Hepatic stellate cell (primary cell): ENCODE results near the gene BMP2K.

Experiments
- DNase-seq: peaks from one replicate; pipeline ENCODE4 v3.0.0; 2011; ENCODE audit warnings: low spot score

Gene BMP2K

GRCh38 chr4:78776079-78776728, at the start of gene BMP2K:
TSS of gene BMP2K (plus strand) at chr4:78776350. CDS start at chr4:78776544, 194 bp downstream.
- DNase-seq: peak; percentile 79

DNA sequence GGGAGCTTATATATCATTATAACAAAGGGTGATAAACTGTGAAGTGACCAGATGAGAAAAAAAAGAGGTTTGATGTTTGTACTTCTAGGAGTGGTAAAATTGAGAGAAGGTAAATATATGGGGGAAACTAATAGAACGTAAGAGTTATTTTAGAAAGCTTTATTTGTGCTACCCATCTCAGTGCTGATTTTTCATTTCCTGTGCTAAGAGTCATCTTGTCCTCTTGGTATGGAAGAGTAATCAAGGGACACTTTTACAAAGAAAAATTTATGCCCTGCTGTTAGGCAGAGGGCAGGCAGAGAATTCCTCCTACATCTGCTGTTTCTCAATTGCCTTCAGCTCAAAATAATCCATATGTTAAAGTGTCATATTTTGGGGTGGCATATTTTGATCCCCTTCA, 49.6 kb upstream of the BMP2K start:
- DNase-seq: no peak

DNA sequence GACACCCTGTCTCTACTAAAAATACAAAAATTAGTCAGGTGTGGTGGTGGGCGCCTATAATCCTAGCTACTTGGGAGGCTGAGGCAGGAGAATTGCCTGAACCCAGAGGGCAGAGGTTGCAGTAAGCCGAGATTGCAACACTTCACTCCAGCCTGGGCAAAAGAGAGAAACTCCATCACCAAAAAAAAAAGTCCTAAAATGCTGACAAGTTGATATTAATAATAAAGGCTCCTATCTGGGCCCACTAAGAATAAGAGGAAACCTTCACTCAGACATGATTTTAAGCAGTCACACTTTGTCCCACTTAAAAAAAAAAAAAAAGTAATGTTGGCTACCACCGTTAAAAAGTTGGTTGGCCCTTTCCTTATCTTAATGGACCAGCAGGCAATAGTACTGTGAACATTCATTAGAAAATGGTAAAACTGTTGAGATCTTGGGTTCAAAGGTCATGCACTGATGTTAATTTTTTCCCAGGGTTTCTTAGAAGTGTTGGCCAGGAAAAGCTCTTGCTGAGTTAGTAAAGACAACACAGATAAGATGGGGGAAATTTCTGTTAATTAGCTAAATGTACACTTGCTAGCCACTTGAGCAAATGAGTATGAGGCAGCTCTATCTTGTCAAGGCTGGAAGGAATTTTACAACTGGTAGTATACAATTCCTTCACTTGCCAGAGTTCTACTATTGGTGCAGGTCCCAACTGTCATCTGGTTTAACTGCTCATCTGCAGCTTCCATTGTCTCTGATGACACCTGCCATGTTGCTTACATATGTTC, 43.6 kb upstream of the BMP2K start:
- no peak for DNase-seq

- no peak for DNase-seq
Measured at GRCh38 chr4:78734441-78735162, 41.5 kb upstream of the BMP2K start.

DNA sequence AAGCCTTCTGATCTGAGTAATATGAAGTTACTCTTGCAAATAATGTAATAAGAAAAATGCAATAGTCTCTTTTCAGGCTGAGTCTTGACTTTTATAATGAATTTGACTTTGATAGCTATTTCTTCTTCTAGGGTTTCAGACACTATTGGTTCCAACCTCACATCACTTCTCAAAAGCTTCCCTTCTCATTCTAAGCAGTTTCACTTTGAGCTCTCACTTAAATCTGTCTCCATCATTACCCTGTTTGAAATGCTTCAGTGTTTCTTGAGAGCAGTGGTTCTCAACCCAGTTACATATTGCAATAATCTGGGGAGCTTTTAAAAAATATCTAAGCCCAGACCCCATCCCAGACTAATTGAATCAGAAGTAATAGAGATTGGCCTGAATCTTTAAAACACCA, 40.5 kb upstream of the BMP2K start:
- no peak for DNase-seq

DNA sequence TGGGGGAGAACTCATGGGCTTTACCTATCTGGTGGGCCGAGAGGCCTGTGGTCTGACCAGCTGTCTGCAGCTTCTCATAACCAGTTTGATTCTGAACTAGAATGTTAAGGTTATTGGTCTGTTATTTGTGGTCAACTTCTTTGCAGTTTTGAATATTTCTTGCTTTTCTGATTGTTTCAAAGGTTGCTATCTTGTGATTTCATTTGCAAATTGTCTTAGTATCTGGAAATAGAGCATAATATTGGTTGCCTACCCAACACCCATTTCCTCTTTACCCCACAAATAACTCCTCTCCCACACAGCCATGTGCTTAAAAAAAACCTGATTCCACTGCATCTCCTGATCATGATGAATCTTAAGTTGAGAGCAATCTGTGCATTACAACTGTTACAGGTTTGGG, 39.1 kb upstream of the BMP2K start:
- no peak for DNase-seq

- DNase-seq: no peak
Measured at GRCh38 chr4:78737973-78738372, 38.2 kb upstream of the BMP2K start.

DNA sequence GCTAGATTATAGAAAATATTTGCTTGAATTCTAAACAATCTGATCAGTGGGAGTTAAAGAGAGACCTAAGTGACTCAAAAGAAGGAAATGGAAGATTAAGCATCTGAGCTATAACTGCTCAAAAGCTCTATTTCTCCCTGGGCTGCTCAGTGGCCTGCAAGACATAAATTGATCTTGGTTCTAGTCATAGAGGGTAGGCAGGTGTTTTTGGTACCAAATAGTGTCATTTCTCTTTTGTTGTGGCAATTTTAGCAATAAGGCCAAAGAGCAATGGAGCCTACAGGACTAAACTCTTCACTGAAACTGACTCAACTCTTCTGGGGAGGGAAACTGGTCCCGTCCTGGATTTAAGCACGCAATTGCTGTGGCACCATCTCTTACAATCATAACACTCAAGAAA, 33.9 kb upstream of the BMP2K start:
- no peak for DNase-seq

DNA sequence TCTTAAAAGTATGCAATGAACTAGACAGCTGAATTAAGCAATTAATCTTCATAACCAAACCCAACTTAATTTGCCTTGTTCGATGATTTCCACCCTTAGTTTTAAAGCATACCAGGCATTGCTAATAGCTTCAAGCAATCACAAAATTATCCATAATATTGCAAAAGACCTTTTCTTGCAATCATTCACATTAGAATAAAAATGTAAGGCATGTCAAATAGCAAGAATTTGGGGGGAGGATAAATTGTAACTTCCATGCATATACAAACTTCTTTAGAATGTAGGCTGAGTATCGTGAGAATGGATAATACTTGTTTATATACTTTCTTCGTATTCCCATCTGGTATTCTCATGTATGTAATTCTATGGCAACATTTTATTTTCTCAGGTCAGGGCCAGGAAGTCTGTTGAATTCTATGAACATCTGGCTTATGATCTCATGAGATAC, 28.7 kb upstream of the BMP2K start:
- DNase-seq: peak; percentile 12

- DNase-seq: no peak
Measured at GRCh38 chr4:78748381-78748780, 27.8 kb upstream of the BMP2K start.

DNA sequence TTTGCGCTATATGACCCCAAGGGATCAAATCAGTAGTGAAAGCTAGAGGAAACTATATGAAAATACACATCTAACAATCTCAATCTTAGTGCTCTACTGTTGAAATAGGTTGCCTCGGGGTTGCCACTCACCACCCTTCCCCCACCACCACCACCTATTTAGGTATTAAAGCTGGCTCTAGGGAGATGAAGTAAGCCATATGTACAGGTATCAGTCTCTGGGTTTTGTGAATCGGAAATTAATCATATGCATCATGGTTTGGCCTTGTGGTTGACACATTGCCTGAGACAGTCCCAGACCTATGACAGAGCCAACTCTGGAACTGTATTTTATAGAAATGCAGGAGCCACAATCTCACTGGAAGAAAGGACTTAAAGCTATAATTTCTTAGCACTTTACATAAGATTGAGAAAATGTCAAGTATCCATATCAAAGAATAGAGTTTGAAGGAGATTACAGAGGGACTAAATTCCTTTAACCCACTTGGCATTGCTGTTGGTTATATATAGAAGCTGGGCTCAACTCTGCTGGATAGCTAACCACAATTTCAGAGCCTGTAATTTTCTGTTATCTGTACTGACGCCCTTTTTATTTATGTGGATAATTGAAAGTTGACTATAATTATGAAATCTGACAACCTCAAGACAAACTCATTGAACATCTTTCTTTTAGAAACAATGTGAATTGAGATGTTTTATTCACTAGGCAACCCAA, 26.7 kb upstream of the BMP2K start:
- no peak for DNase-seq

GRCh38 chr4:78749972-78750727, 26.0 kb upstream of the BMP2K start:
- no peak for DNase-seq

DNA sequence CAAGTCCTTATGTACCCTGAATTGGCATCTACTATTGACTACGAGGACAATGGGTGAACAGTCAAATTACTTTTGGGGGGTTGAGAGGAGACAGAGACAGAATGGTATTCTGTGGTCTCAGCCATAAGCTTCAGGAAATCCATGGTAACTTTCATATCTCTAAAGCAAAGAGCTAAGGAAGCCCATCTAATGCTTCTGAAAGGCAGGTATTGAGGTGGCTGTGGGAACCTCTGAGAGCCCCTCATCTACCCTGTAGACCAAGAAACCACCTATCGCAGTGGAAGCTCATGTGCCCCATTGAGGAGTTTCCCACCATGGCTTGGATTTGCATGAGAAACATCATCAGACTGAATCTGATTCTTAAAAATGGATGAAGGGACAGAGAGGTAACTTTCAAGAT, 23.1 kb upstream of the BMP2K start:
- DNase-seq: no peak

- DNase-seq: no peak
Measured at GRCh38 chr4:78754872-78755271, 21.3 kb upstream of the BMP2K start.

DNA sequence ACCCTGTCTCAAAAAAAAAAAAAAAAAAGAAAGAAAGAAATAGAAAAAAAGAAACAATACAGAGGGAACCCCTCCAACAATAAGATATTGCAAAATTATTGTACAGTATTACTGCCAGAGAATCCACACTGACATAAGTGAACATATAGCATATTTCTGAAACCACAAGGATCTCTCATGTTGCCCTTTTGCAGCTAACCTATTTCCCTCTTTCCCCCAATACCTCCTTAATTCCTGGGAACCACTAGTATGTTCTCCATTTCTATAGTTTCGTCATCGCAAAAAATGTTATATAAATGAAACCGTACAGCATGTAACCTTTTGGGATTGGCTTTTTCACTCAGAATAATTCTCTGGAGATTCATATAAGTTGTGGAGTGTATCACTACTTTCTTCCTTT, 20.0 kb upstream of the BMP2K start:
- no peak for DNase-seq

DNA sequence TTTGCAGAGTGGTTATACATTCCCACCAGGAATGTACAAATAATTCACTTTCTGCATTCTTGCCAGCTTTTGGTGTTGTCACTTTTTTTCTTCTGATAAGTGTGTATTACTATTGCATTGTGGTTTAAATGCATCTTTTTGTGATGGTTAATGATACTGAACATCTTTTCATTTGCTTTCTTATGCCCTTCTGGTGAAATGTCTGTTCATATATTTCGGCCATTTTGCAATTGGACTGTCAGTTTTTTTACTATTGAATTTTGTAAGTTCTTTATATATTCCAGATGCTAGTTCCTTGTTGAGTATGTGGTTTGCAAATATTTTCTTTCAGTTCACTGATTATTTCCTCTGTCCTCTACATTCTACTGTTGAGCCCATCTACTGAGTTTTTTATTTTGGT, 19.4 kb upstream of the BMP2K start:
- DNase-seq: no peak

GRCh38 chr4:78757574-78757973, 18.6 kb upstream of the BMP2K start:
- no peak for DNase-seq

DNA sequence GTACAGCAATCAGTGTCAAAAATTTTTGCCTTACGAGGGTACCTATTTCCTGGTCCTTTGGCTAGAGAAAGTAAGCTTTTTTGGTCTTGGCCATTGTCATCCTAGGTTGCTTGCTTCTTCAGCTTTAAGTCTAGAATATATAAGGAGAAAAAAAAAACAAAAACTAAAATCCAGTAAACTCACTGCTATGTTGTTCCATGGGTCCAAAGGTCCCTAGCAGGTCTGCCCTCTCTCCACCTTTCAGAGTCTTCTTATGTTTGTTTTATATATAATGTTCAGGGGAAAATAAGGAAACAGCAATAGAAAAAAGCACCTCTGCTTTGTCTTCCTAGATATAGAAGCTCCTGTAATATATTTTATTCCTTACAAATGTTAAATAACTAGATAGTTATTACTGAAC, 18.1 kb upstream of the BMP2K start:
- DNase-seq: no peak

GRCh38 chr4:78762529-78762928, 13.6 kb upstream of the BMP2K start:
- no peak for DNase-seq

- DNase-seq: no peak
Measured at GRCh38 chr4:78763251-78763650, 12.9 kb upstream of the BMP2K start.

- DNase-seq: no peak
Measured at GRCh38 chr4:78763763-78764387, 12.3 kb upstream of the BMP2K start.
